ENCODE measurements around the gene ATP6V1G1.

The ATP6V1G1 gene

GRCh38 chr9:114624677-114625076 lies 37.1 kb downstream of the ATP6V1G1 start:
- TF ChIP-seq CTCF (conservative IDR thresholded peaks at IDR 0.05) (no peak), ZFX (IDR thresholded peaks at IDR 0.05) (no peak)
- no peak overlapping the region for H3K27ac ChIP-seq

- no peak overlapping the region for H3K27ac ChIP-seq
- no peak for TF ChIP-seq ZFX (IDR thresholded peaks at IDR 0.05)
- TF ChIP-seq CTCF (conservative IDR thresholded peaks at IDR 0.05) = no peak
Measured at GRCh38 chr9:114626415-114627020, 38.9 kb downstream of the ATP6V1G1 start.

- H3K27ac ChIP-seq = no peak overlapping the region
- TF ChIP-seq CTCF (conservative IDR thresholded peaks at IDR 0.05) (no peak), ZFX (IDR thresholded peaks at IDR 0.05) (no peak)
Measured at GRCh38 chr9:114627553-114627952, 40.0 kb downstream of the ATP6V1G1 start.

- no peak overlapping the region for H3K27ac ChIP-seq
- TF ChIP-seq CTCF (conservative IDR thresholded peaks at IDR 0.05) = no peak
- no peak for TF ChIP-seq ZFX (IDR thresholded peaks at IDR 0.05)
Measured at GRCh38 chr9:114629563-114630090, 42.1 kb downstream of the ATP6V1G1 start.

- TF ChIP-seq ZFX (IDR thresholded peaks at IDR 0.05) (no peak), CTCF (conservative IDR thresholded peaks at IDR 0.05) (no peak)
- no peak overlapping the region for H3K27ac ChIP-seq
Measured at GRCh38 chr9:114631166-114631565, 43.6 kb downstream of the ATP6V1G1 start.

GRCh38 chr9:114633438-114634089 lies 46.0 kb downstream of the ATP6V1G1 start:
- H3K27ac ChIP-seq = no peak overlapping the region
- TF ChIP-seq CTCF (conservative IDR thresholded peaks at IDR 0.05) (no peak), ZFX (IDR thresholded peaks at IDR 0.05) (no peak)

- TF ChIP-seq ZFX (IDR thresholded peaks at IDR 0.05) = no peak
- no peak for TF ChIP-seq CTCF (conservative IDR thresholded peaks at IDR 0.05)
- H3K27ac ChIP-seq = no peak overlapping the region
Measured at GRCh38 chr9:114634387-114634786, 46.8 kb downstream of the ATP6V1G1 start.
